Bone marrow (tissue), 2 donors: ENCODE measurements around the gene ATRNL1.

ENCODE experiments used
- DNase-seq, 2 donors: peaks; one replicate each; lab custom pipeline; 2025; lab: John Stamatoyannopoulos, UW

The ATRNL1 gene

DNA sequence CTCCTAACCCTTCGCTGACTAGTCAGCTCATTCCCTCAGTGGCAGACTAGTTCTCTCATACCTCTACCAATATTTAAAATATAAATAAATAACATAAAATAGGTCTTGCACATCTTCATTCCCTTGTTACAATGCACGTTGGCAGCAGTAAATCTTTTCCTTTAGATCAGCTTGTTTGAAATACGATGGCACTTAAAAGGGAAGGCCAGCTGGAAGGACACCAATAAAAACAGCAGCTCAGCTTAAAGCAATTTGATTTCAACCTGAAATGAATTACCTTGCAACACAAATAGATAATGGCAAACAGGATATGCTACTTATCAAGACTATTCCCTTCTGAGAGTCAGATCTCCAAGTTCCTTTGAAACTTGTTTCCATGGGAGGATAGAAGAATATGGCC, 858.1 kb downstream of the ATRNL1 start:
- no peak for DNase-seq

- no peak for DNase-seq
Observed at GRCh38 chr10:115953281-115953680, 860.1 kb downstream of the ATRNL1 start.

GRCh38 chr10:115953968-115954367, 860.8 kb downstream of the ATRNL1 start:
- DNase-seq: no peak

DNA sequence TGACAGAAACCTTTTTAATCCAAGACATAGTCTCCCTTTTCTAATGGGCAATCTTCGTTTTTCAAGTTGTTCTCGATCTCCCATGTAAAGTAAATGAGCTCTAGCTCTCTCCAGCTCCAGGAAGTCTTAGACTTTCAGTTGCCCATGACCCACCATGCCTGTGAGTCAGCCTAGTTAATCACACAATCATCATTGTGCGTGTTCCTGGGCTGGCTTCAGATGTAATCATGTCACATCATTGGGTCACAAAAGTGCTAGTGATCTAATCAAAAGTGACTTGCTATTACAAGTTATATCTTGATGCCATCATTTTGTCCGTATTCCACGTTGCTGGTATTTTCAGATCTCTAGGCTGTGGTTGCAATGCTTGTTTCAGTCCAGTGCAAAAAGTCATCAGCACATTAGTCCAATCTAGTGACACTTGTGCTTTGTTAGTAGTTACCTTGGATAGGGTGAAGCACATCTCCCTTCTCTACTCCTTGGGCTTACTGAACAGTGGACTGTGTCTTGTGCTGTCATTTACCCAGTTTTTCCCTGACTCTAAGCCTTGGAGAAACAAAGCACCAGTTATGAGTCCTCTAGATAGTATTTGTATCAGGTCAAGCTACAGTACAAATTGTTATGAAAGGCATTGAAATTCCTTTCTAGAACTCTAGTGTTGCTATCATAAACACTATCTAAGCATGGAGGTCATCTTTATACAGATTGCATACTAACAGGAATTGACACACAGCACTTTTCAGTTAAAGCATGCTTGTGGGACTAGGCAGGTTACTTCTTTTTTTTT, 863.3 kb downstream of the ATRNL1 start:
- no peak for DNase-seq

GRCh38 chr10:115957012-115957399, 863.8 kb downstream of the ATRNL1 start:
- DNase-seq: no peak

DNA sequence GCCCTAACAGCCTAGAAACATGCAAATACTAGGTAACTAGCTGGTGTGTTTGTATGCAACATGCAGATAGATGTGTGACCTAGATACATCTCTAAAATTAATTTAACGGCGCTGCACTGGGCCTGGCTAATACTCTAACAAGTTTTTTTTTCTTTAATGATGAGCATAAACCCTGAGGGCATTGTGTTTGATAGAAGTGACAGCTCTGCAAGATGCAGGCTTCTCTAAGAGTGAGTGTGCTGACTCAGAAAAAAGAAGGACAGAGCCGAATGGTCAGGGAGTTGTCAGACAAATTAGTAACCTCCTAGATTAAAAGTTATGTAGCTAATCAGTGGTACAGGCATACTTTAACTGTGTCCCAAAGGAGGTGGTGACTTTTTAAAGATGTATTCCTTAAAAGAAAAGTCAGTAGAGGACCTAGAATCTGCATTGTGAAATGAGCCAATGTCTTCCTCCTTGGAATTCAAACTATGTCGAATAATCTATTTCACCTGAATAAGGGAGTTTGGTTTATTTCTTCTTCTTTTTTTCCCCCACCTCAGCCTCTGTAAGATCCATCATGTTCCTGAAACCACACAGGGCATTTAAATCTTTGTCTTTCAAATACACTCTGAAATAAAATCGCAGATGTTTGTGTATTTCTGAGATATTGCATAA, 864.7 kb downstream of the ATRNL1 start:
- DNase-seq: no peak

DNA sequence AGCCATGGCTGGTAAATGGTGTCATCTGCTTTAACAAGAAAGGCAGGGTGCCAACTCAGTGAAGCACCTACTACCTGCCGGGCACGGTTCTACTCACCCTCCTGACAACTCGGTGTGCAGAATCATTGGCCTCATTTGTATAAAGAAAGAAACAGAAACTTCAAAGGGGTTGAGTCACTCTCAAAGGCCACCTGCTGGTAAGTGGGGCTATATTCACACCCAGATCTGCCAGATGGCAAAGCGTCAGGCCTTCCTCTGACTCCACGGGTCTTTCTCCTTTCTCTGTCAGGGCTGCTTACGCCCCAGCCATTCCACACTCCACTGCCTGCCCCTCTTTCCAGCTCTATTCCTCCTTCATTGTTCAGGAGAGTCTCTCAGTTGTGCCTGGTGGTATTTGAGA, 870.7 kb downstream of the ATRNL1 start:
- no peak for DNase-seq

DNA sequence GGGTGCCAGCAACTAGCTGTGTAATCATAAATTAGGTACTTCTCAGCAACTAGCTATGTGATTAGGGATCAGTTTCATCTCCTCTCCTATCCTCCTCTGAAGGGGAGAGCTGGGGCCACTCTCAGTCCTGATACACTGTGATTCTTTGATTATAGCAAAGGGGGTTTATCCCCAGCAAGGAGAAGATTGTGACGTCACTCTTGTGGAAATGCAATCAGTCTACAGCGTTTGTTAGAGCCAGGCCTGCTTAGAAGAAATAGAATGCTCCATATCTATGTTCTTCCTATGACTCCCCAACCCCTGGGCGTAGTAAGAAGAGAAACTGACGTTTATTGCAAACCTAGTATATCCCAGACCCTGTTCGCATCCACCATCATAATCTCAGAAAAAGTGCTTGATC, 871.7 kb downstream of the ATRNL1 start:
- no peak for DNase-seq

GRCh38 chr10:115965376-115965775, 872.2 kb downstream of the ATRNL1 start:
- no peak for DNase-seq

GRCh38 chr10:115968236-115968635, 875.1 kb downstream of the ATRNL1 start:
- DNase-seq: no peak

GRCh38 chr10:115969591-115969990, 876.4 kb downstream of the ATRNL1 start:
- no peak for DNase-seq

GRCh38 chr10:115971921-115972320, 878.8 kb downstream of the ATRNL1 start:
- no peak for DNase-seq

- DNase-seq: no peak
Observed at GRCh38 chr10:115972426-115972825, 879.3 kb downstream of the ATRNL1 start.

GRCh38 chr10:115974351-115974750, 881.2 kb downstream of the ATRNL1 start:
- no peak for DNase-seq

- no peak for DNase-seq
Observed at GRCh38 chr10:115974816-115975430, 881.8 kb downstream of the ATRNL1 start.

DNA sequence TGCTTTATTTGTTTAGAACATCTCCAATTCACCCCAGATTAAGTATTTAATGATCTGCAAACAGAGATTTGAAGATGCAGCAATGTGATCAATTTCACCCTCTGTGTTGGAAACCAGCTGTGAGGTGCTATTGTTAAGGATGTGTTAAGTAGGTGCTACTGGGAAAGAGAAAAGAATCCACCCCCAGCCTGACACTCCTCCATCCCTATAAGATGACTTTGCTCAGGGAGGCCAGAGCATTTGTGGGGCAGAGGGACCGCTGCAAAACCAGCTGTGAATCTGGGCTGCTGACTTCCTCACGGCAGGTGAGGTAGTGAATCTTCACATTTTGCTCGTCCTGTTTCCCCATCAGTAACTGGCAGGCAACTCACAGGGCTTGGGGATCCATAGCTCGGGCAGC, 882.3 kb downstream of the ATRNL1 start:
- DNase-seq: no peak

- DNase-seq: no peak
Observed at GRCh38 chr10:115976342-115976741, 883.2 kb downstream of the ATRNL1 start.

DNA sequence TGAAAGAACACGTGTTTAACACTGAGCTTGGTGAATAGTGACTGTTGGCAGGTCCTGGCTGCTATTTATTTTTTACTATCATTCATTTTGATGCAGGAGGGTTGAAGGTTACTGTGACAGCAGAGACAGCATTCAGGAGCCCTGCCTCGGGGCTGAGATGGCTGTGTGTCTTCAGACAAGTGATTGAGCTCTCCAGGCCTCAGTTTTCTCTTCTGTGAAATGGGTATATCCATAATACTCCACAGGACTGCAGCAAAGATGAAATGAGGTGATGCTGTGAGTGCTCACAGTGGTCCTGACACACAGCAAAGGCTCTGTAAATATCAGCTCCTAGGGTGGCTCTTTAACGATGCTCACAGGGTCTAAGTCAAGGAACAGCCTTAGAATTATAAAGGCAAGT, 884.7 kb downstream of the ATRNL1 start:
- no peak for DNase-seq

DNA sequence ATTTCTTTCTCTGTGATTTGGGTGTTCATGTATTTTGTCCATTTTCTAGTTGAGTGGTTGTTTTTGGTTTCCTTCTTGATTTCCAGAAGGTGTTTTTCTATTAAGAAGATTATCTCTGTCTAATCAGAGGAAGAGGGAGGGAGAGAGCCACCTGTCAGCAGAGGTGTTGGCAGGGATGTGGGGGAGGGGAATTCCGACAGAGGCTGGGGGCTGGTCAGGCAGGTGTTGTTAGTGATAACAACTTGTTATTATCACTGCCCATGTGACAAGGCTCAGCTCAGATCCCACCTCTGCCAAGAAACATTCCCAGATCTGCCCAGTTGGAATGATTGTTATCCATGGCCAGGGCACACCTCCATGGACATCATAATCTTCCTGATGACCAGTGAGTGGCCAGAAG, 886.4 kb downstream of the ATRNL1 start:
- DNase-seq: no peak

DNA sequence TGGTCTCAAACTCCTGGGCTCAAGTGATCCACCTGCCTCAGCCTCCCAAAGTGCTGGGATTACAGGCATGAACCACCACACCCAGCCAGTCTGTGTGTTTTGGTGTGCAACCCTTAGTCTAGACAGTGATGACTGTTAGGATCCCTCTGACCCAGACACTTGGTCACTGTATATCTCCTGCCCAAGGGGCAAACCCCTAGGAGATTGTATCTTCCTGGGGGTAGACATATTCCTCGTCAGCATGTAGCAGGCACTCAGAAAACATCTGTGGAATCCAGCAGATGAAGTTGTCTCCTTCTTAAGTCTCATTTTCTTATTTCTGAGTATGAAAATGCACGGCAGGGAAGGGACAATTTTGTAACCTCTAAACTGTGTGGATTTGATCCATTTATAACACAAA, 887.3 kb downstream of the ATRNL1 start:
- DNase-seq: no peak

DNA sequence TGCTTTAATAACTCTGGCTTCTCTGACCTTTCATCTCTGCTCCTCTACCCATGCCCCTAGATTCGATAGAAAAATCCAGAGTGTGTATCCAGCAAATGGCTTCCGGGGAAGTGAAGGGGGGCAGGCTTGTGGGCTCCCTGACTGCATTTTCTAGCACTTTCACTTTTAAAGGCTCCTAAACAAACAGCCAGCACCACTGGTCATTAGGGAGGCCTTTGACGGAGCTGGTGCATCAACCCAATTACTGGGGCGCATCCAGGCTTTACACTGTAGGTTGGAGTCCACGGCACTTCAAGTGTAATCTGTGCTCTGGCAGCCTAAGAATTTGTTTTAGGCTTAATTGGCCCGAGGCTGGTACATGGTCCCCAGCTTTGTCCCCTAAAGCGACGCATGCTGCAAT, 887.9 kb downstream of the ATRNL1 start:
- DNase-seq: no peak

- no peak for DNase-seq
Observed at GRCh38 chr10:115982076-115982475, 888.9 kb downstream of the ATRNL1 start.

DNA sequence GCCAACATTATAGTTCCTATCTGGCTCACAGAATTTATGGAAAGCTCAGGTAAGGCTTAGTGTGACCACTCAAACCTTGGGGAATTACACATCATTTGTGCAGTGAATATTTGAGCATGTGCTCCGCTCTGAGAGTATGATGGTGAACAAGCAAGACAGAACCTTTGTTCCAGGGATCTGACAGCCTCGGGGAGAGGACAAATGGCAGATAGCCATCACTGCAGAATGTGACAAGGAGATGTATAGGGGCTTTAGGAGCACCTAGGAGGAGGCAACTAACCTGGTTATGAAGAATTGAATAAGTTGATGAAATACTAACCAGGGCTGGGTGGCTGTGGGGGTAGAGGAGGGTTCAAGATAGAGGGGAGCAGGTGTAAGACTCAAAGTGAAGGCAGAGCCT, 889.4 kb downstream of the ATRNL1 start:
- DNase-seq: no peak
